Adipocyte (in vitro differentiated cells): ENCODE data around the gene ELK3.

ENCODE experiments used
- DNase-seq: peaks from one replicate; pipeline ENCODE4 v3.0.0-alpha.2; 2015; ENCODE audit warnings: low read depth
- H3K27me3 ChIP-seq: replicated peaks from 2 replicates; pipeline ENCODE4 v1.7.0; 2013; ENCODE audit warnings: mild to moderate bottlenecking, low read length, moderate library complexity; ENCODE audit not compliant: control insufficient read depth, insufficient read depth
- H3K36me3 ChIP-seq: 2 replicates; pipeline ENCODE4 v1.7.0; 2013; ENCODE audit warnings: low read length, mild to moderate bottlenecking, moderate library complexity; ENCODE audit not compliant: control insufficient read depth, insufficient read depth, severe bottlenecking
- H3K4me1 ChIP-seq: 2 replicates; pipeline ENCODE4 v1.7.0; 2013; ENCODE audit warnings: mild to moderate bottlenecking, low read length, moderate library complexity; ENCODE audit not compliant: control insufficient read depth, insufficient read depth
- H3K4me3 ChIP-seq: 2 replicates; pipeline ENCODE4 v1.7.0; 2013; ENCODE audit warnings: mild to moderate bottlenecking, low read length, moderate library complexity
- H3K9ac ChIP-seq: 2 replicates; pipeline ENCODE4 v1.7.0; 2013; ENCODE audit warnings: mild to moderate bottlenecking, low read length, moderate library complexity
- H3K9me3 ChIP-seq: 2 replicates; pipeline ENCODE4 v1.7.0; 2013; ENCODE audit warnings: mild to moderate bottlenecking, low read length, moderate library complexity; ENCODE audit not compliant: control insufficient read depth

Gene ELK3

GRCh38 chr12:96204381-96204780 lies 10.2 kb downstream of the ELK3 start:
- no peak overlapping the region for H3K9ac ChIP-seq
- H3K36me3 ChIP-seq, result no peaks in the 10 kb centered on the region
- no peak overlapping the region for H3K4me3 ChIP-seq
- no peaks in the 10 kb centered on the region for H3K27me3 ChIP-seq
- peaks cover 26% of the 10 kb centered on the region for H3K4me1 ChIP-seq
- DNase-seq, result no peak
- H3K9me3 ChIP-seq, result peaks cover 11% of the 10 kb centered on the region

DNA sequence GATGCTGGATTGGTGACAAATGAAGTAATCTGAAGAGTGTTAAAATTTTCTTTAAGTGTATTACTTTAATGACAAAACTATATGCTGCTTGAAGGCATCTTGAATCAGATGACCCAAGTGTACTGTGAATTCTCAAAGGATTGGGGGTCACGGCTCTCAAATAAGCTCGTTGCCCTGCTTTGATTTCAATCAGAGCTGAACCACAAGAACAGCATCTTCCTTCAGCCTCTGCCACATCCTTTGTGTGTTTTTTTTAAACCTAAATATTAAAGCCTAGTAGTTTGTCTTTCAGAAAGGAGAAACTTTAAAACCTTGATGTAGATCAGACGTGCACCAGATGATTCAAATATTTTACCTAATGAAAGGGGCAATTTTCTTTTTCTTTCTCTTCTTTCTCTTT lies 11.7 kb downstream of the ELK3 start:
- Histone ChIP-seq H3K36me3 (no peaks in the 10 kb centered on the region), H3K9ac (no peak overlapping the region), H3K27me3 (no peaks in the 10 kb centered on the region), H3K4me3 (no peak overlapping the region), H3K4me1 (peaks cover 23% of the 10 kb centered on the region), H3K9me3 (peaks cover 11% of the 10 kb centered on the region)
- no peak for DNase-seq

GRCh38 chr12:96206936-96207662 lies 12.9 kb downstream of the ELK3 start:
- no peak overlapping the region for H3K9ac ChIP-seq
- H3K9me3 ChIP-seq, result peaks cover 11% of the 10 kb centered on the region
- H3K36me3 ChIP-seq, result no peaks in the 10 kb centered on the region
- H3K27me3 ChIP-seq, result no peaks in the 10 kb centered on the region
- peaks cover 24% of the 10 kb centered on the region for H3K4me1 ChIP-seq
- no peak overlapping the region for H3K4me3 ChIP-seq
- DNase-seq, result no peak

GRCh38 chr12:96208346-96208745 lies 14.2 kb downstream of the ELK3 start:
- Histone ChIP-seq H3K4me3 (peak overlapping the region; percentile 25), H3K27me3 (no peaks in the 10 kb centered on the region), H3K9ac (no peak overlapping the region), H3K9me3 (peaks cover 11% of the 10 kb centered on the region), H3K4me1 (peaks cover 26% of the 10 kb centered on the region), H3K36me3 (no peaks in the 10 kb centered on the region)
- DNase-seq, result peak; percentile 77

DNA sequence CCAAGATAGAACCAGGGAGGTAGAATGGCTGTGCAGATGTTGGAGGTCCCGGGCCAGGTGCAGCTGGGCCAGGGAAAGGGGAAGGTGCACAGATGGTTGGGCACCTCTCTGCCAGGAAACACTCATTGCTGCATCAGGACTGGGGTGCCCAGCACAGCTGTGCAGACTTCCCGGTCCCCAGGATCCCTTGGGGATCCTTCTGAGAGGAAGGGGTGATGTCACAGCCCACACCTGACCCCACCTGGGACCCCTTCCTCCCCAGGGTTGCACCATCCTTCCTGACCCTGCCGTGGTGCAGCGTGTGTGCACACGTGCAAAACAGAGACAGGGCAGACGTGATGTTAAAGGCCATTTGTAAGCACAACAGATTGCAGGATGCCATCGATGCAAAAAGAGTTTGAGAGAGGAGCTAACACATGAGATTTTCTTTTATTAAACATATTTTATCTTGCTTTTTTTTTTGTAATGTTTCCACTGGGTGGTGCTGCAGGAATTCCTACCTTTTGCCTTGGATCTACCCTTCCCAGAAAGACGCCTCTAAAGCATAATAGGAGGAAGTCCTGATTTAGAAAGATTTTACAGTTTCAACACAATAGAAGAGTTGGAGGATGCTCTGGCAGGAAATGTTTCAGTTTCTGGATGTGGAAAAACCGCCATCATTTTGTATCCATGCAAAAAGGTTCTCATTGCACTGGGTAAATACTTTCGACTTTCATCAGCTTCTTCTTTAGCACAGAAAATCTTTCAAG lies 14.8 kb downstream of the ELK3 start:
- Histone ChIP-seq H3K4me3 (peak overlapping the region; percentile 25), H3K9ac (peak overlapping the region; percentile 20), H3K27me3 (no peaks in the 10 kb centered on the region), H3K4me1 (peaks cover 26% of the 10 kb centered on the region), H3K9me3 (peaks cover 11% of the 10 kb centered on the region), H3K36me3 (peaks cover 2% of the 10 kb centered on the region)
- DNase-seq, result no peak

- H3K9ac ChIP-seq, result no peak overlapping the region
- peaks cover 26% of the 10 kb centered on the region for H3K4me1 ChIP-seq
- H3K27me3 ChIP-seq, result no peaks in the 10 kb centered on the region
- H3K36me3 ChIP-seq, result peaks cover 2% of the 10 kb centered on the region
- DNase-seq, result no peak
- H3K9me3 ChIP-seq, result no peaks in the 10 kb centered on the region
- H3K4me3 ChIP-seq, result no peak overlapping the region
Measured at GRCh38 chr12:96210376-96211055, 16.3 kb downstream of the ELK3 start.

- peak overlapping the region; percentile 5 for H3K9ac ChIP-seq
- H3K27me3 ChIP-seq, result no peaks in the 10 kb centered on the region
- peaks cover 26% of the 10 kb centered on the region for H3K4me1 ChIP-seq
- peaks cover 2% of the 10 kb centered on the region for H3K36me3 ChIP-seq
- DNase-seq, result no peak
- no peak overlapping the region for H3K4me3 ChIP-seq
- H3K9me3 ChIP-seq, result no peaks in the 10 kb centered on the region
Measured at GRCh38 chr12:96211988-96212387, 17.8 kb downstream of the ELK3 start.

- peaks cover 26% of the 10 kb centered on the region for H3K4me1 ChIP-seq
- H3K9ac ChIP-seq, result no peak overlapping the region
- no peak for DNase-seq
Measured at GRCh38 chr12:96212456-96213375, 18.5 kb downstream of the ELK3 start.

GRCh38 chr12:96213869-96214268 lies 19.7 kb downstream of the ELK3 start:
- H3K9me3 ChIP-seq, result no peaks in the 10 kb centered on the region
- no peak overlapping the region for H3K4me3 ChIP-seq
- peaks cover 15% of the 10 kb centered on the region for H3K4me1 ChIP-seq
- peaks cover 2% of the 10 kb centered on the region for H3K36me3 ChIP-seq
- DNase-seq, result no peak
- H3K9ac ChIP-seq, result no peak overlapping the region
- H3K27me3 ChIP-seq, result no peaks in the 10 kb centered on the region

More at GRCh38 chr12:96212456-96213375, 18.5 kb downstream of the ELK3 start:
- no peaks in the 10 kb centered on the region for H3K27me3 ChIP-seq
- H3K9me3 ChIP-seq, result no peaks in the 10 kb centered on the region
- H3K36me3 ChIP-seq, result peaks cover 2% of the 10 kb centered on the region
- H3K4me3 ChIP-seq, result no peak overlapping the region

DNA sequence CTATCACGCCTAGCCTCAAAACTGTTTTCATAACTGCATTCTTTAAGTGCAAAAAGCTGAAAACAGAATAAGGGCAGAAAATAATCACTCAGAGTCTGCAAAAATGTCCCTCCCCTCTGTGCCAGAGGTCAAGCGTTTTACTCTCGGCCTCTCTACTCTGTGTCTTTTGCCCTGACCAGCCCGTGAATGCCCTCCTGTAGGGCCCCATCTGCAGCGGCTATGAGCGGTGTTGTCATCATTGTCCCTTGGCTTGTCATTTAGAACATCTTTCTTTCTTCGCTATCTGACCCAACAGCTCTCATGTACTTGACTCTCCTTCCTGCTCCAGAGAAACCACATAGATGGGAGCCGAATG lies 21.7 kb downstream of the ELK3 start:
- no peak overlapping the region for H3K4me3 ChIP-seq
- H3K27me3 ChIP-seq, result no peaks in the 10 kb centered on the region
- H3K4me1 ChIP-seq, result peaks cover 11% of the 10 kb centered on the region
- no peak for DNase-seq
- no peaks in the 10 kb centered on the region for H3K9me3 ChIP-seq
- H3K9ac ChIP-seq, result no peak overlapping the region
- peaks cover 2% of the 10 kb centered on the region for H3K36me3 ChIP-seq
